ENCODE results near the gene CCDC88A.

DNA sequence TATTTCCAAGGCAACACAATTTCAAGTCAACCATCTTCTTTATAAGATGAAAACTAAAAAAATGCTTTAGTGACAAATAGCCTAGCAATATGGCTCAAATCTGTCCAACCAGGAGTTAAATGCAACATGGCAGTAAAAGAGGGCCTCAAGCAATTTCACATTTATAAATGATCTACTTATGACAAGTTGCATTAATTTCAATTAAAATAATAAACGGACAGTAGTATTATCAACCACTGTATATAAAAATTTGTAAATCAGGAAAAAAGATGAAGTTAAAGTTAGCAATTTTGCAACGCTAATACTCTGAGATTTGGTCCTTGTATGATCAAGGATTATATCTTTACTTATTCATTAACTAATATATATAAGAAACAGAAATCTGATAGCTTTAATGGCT is 19.3 kb downstream of the CCDC88A start:
- no peak for TF ChIP-seq MYC (IDR thresholded peaks at IDR 0.05; ENCODE audit: low read depth, low read length)
- TF ChIP-seq POLR2A (IDR thresholded peaks at IDR 0.05; ENCODE audit: extremely low read depth, insufficient read length): no peak
- TF ChIP-seq, protein P1, sequence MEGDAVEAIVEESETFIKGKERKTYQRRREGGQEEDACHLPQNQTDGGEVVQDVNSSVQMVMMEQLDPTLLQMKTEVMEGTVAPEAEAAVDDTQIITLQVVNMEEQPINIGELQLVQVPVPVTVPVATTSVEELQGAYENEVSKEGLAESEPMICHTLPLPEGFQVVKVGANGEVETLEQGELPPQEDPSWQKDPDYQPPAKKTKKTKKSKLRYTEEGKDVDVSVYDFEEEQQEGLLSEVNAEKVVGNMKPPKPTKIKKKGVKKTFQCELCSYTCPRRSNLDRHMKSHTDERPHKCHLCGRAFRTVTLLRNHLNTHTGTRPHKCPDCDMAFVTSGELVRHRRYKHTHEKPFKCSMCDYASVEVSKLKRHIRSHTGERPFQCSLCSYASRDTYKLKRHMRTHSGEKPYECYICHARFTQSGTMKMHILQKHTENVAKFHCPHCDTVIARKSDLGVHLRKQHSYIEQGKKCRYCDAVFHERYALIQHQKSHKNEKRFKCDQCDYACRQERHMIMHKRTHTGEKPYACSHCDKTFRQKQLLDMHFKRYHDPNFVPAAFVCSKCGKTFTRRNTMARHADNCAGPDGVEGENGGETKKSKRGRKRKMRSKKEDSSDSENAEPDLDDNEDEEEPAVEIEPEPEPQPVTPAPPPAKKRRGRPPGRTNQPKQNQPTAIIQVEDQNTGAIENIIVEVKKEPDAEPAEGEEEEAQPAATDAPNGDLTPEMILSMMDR (IDR thresholded peaks at IDR 0.05; ENCODE audit: low read depth, low read length): no peak
- no peak for TF ChIP-seq MAX (IDR thresholded peaks at IDR 0.05; ENCODE audit: low read depth, low read length)
